K562 (cell line): ENCODE data around the gene TRAF3. TPM values are rescaled to one million over a fixed set of nuclear protein-coding genes. Genes with fewer than 3 reads are reported as not detected.

Experiments used
- ATAC-seq: fragments of 200-7000 bp; cut with Tn5 transposase; 3 replicates; pipeline ENCODE4 v1.9.1; 2020; ENCODE audit warnings: moderate library complexity
- BruUV-seq: library from RNA; stranded (reverse); fragments of 400-500 nt; replicated peaks from 2 replicates; lab custom pipeline; 2021; lab: Mats Ljungman, UMichigan
- CTCF ChIA-PET: fragments of 300-600 bp; formaldehyde crosslinking; extraction: SDS; loops from one replicate; lab custom pipeline; 2021; ENCODE audit warnings: low intra/inter-chr PET ratio; lab: Yijun Ruan, JAX
- POLR2A ChIA-PET: fragments of 300-600, 350-650 bp; sonication (Branson Sonifier 250); formaldehyde crosslinking; extraction: SDS; loops from one replicate; lab custom pipeline; 2021; ENCODE audit warnings: antibody characterized with exemption, inconsistent platforms; lab: Yijun Ruan, JAX
- DNase-seq, 4 experiments: peaks; one replicate each; pipeline versions ENCODE4 v3.0.0 to v3.0.0-alpha.2; 2011 to 2018; ENCODE audit warnings: low spot score in 3 of 4, mixed read lengths in 3 of 4; ENCODE audit errors: extremely low read depth in 1 of 4
- FAIRE-seq: peaks from 2 replicates; lab custom pipeline; 2011; peaks lifted over from hg19 to GRCh38; lab: Jason Lieb, UNC
- H2AFZ ChIP-seq: 2 replicates; pipeline ENCODE4 v1.6.0; 2011; ENCODE audit warnings: low read depth, low read length, control low read depth, inconsistent platforms
- H3K27ac ChIP-seq: fragments of 200-600 bp; 3 replicates; pipeline ENCODE4 v1.8.0; 2011; ENCODE audit warnings: low read depth, mild to moderate bottlenecking, control low read depth, inconsistent platforms, low read length, moderate library complexity, mixed read lengths; ENCODE audit errors: extremely low read depth
- H3K27me3 ChIP-seq, 2 experiments: fragments of 300-600 bp in 1 of 2; 2 replicates in 1 of 2; 3 replicates in 1 of 2; pipeline versions ENCODE4 v1.6.0 to v1.8.0; 2011; ENCODE audit warnings: inconsistent platforms in 2 of 2, low read length in 2 of 2, mild to moderate bottlenecking in 1 of 2, mixed read lengths in 1 of 2, moderate library complexity in 1 of 2; ENCODE audit not compliant: control insufficient read depth in 2 of 2, insufficient read depth in 2 of 2
- H3K36me3 ChIP-seq: fragments of 300-600 bp; 3 replicates; pipeline ENCODE4 v1.8.0; 2011; ENCODE audit warnings: mild to moderate bottlenecking, low read length, inconsistent platforms; ENCODE audit not compliant: control insufficient read depth, insufficient read depth
- H3K4me1 ChIP-seq, 2 experiments: fragments of 200-600 bp in 1 of 2; replicated peaks in 1 of 2; 2 replicates in 1 of 2; 3 replicates in 1 of 2; pipeline versions ENCODE4 v1.5.1 to v1.8.0; 2011; ENCODE audit warnings: inconsistent platforms in 2 of 2, low read length in 2 of 2, mild to moderate bottlenecking in 1 of 2, mixed read lengths in 1 of 2, moderate library complexity in 1 of 2; ENCODE audit not compliant: control insufficient read depth in 2 of 2, insufficient read depth in 2 of 2
- H3K4me2 ChIP-seq: 2 replicates; pipeline ENCODE4 v1.6.1; 2011; ENCODE audit warnings: low read length, control low read depth, inconsistent platforms, mixed read lengths; ENCODE audit not compliant: insufficient read depth
- H3K4me3 ChIP-seq: fragments of 200-600 bp; sonication (generic), shearing (Covaris generic); 2 replicates; pipeline ENCODE4 v1.5.1; 2016; ENCODE audit warnings: control low read depth, inconsistent platforms
- H3K79me2 ChIP-seq: fragments of 200-600 bp; 3 replicates; pipeline ENCODE4 v1.8.0; 2011; ENCODE audit warnings: low read length, inconsistent platforms; ENCODE audit not compliant: control insufficient read depth, insufficient read depth
- H3K9ac ChIP-seq, 2 experiments: 2 replicates each; pipeline versions ENCODE4 v1.6.0 to v1.6.1; 2011; ENCODE audit warnings: low read depth in 2 of 2, low read length in 2 of 2, control low read depth in 1 of 2, inconsistent platforms in 1 of 2, mild to moderate bottlenecking in 1 of 2, mixed read lengths in 1 of 2; ENCODE audit not compliant: insufficient read depth in 1 of 2
- H3K9me1 ChIP-seq: one replicate; pipeline ENCODE4 v1.6.0; 2011; ENCODE audit warnings: inconsistent platforms, mild to moderate bottlenecking, low read length, moderate library complexity; ENCODE audit not compliant: control insufficient read depth, insufficient read depth
- H3K9me3 ChIP-seq: replicated peaks from 2 replicates; pipeline ENCODE4 v1.5.1; 2011; ENCODE audit warnings: low read depth, low read length, inconsistent platforms; ENCODE audit not compliant: control insufficient read depth, insufficient read depth
- H4K20me1 ChIP-seq: replicated peaks from 2 replicates; pipeline ENCODE4 v1.6.1; 2011; ENCODE audit warnings: low read length, inconsistent platforms, mixed read lengths; ENCODE audit not compliant: control insufficient read depth, insufficient read depth
- ARNT ChIP-seq, 2 experiments: fragments of 450-650 bp; IDR thresholded peaks; 2 replicates each; pipeline ENCODE4 v1.6.1; 2016; ENCODE audit warnings: mild to moderate bottlenecking in 1 of 2
- CBX1 ChIP-seq: sonication (generic); IDR thresholded peaks from 2 replicates; pipeline ENCODE4 v1.6.1; 2016; ENCODE audit warnings: antibody characterized with exemption, low read depth, mild to moderate bottlenecking
- KAT7 ChIP-seq: sonication (generic); formaldehyde crosslinking; IDR thresholded peaks from 2 replicates; pipeline ENCODE4 v1.8.0; 2022; ENCODE audit warnings: missing genetic modification reagents, mild to moderate bottlenecking, borderline replicate concordance
- PCBP2 ChIP-seq: fragments of 200-400 bp; formaldehyde crosslinking; IDR thresholded peaks from 2 replicates; pipeline ENCODE4 v1.6.1; 2018; ENCODE audit warnings: low read length, low read depth, mild to moderate bottlenecking, moderate library complexity; ENCODE audit not compliant: poor library complexity, severe bottlenecking
- SFPQ ChIP-seq: fragments of 200-400 bp; formaldehyde crosslinking; IDR thresholded peaks from 2 replicates; pipeline ENCODE4 v1.6.1; 2017; ENCODE audit warnings: mild to moderate bottlenecking, low read depth, low read length, moderate library complexity
- WHSC1 ChIP-seq: IDR thresholded peaks from one replicate; pipeline ENCODE4 v1.6.1; 2012; ENCODE audit warnings: low read length, control low read depth, inconsistent platforms
- ZNF696 ChIP-seq: fragments of 250-450 bp; sonication (Bioruptor Pico); conservative IDR thresholded peaks from 2 replicates; pipeline ENCODE4 v1.4.0; 2020; ENCODE audit warnings: mild to moderate bottlenecking, moderate library complexity
- WGBS: fragments of 100-300 bp; shearing (Covaris generic); methylation state at CpG from one replicate; pipeline ENCODE4 v1.1.6; 2016; ENCODE audit warnings: low coverage, mixed read lengths; ENCODE audit not compliant: insufficient coverage; ENCODE audit errors: missing lambda C conversion rate; 5-methylcytosine and 5-hydroxymethylcytosine counted together
- in situ Hi-C: fragments of 300-500 bp; cut with MboI; formaldehyde crosslinking; loops from 4 replicates; pipeline ENCODE4 v1.15.0; 2018; ENCODE audit warnings: inconsistent platforms, mixed read lengths
- intact Hi-C: fragments of 100-400 bp; cut with micrococcal nuclease; formaldehyde crosslinking; loops from 2 replicates; pipeline ENCODE4 v1.14.2; 2022
- polyA plus RNA-seq, 8 experiments: library from polyadenylated mRNA; depleted of rRNA in 4 of 8; stranded (reverse) in 5 of 8; unstranded in 3 of 8; fragments of >200 nt; fragmentation: Nextera tagmentation in 2 of 8; fragmentation: Illumina TruSeq in 1 of 8; extraction: Ambion mirVana in 2 of 8; extraction: Trizol in 1 of 8; gene quantifications; 2 replicates each; pipeline versions ENCODE4 v1.2.1 to v1.2.3, GENCODE V29; 2011 to 2014; ENCODE audit warnings: inconsistent platforms in 1 of 8, missing spikeins in 1 of 8
- total RNA-seq, 7 experiments: library from RNA; depleted of rRNA in 6 of 7; stranded (reverse); fragments of >200 nt in 6 of 7; fragmentation: Illumina TruSeq in 2 of 7; extraction: Trizol in 2 of 7; gene quantifications; 2 replicates each; pipeline versions ENCODE4 v1.2.1 to v1.2.3, GENCODE V29; 2011 to 2021; ENCODE audit warnings: low replicate concordance in 1 of 7
- TF ChIP-seq, protein P1 (sequence below): fragments of 450-650 bp; IDR thresholded peaks from 2 replicates; pipeline ENCODE4 v1.6.1; 2016; ENCODE audit warnings: antibody characterized with exemption
- TF ChIP-seq, protein P2 (sequence below), 2 experiments: fragments of 450-650 bp; formaldehyde crosslinking in 1 of 2; IDR thresholded peaks; 2 replicates each; pipeline versions ENCODE4 v1.4.0 to v1.6.1; 2014 to 2020; ENCODE audit warnings: mild to moderate bottlenecking in 2 of 2, borderline replicate concordance in 1 of 2, low read depth in 1 of 2

Gene TRAF3
- total and polyA plus RNA-seq, 9 of the 15 experiments (the other 6 are each of a cell fraction or from before 2014, with no cell fraction given) = 0.52 to 21.3 (median 9.9) TPM

DNA sequence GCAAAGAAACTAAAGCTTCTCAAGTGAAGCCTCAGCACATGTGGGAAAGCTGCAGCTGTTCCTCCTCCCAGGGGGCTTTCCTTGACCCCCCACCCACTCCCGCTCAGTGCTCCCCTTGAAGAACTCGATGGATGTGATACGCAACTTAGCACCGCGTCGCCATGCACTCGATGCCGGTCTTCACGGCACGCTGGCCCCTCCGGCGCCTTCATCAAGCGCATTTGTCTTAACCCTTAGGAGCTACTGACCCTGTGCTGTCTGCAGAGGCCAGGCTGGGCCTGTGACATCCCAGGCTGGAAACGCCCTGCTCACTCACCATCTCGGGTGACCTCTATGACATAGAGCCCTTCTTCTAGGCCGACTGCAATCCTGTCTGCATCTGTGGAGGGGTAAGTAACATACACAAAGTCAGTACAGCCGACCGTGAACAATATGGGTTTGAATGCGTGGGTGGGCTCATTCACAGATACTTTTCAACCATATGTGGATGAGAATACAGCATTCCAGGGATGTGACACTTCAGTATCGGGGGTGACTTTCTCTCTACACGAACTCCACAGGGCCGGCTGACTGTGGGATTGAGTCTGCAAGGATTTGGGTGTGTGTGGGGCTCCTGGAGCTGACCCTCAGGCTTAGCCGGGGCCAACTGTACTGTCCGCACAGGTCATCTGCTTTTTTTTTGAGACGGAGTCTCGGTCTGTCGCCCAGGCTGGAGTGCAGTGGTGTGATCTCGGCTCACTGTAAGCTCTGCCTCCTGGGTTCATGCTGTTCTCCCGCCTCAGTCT lies 168.3 kb downstream of the TRAF3 start:
- H3K79me2 ChIP-seq = no peaks in the 10 kb centered on the region
- H3K36me3 ChIP-seq = peaks cover 30% of the 10 kb centered on the region; the same call in 1 of the 3 replicates
- ATAC-seq (no peak), DNase-seq (no peak), FAIRE-seq (no peak)
- no peaks in the 10 kb centered on the region for H3K9me1 ChIP-seq
- no peak overlapping the region for H2AFZ ChIP-seq
- POLR2A ChIA-PET = interaction anchor here (0.7 kb wide), 1 partner anchor 10 kb away, joined by 3 read pairs; no protein-coding TSS in a partner anchor
- no peak overlapping the region for H3K9ac ChIP-seq
- H3K4me2 ChIP-seq = no peak overlapping the region
- H4K20me1 ChIP-seq = no peaks in the 10 kb centered on the region
- intact Hi-C loops = no loop called here
- H3K4me3 ChIP-seq = no peak overlapping the region
- CTCF ChIA-PET = no interaction called here
- BruUV-seq = no TSS peak
- H3K27me3 ChIP-seq = no peaks in the 10 kb centered on the region
- H3K4me1 ChIP-seq = peaks cover 4 to 16% of the 10 kb centered on the region in 2 experiments; a peak in 3 of 5 replicates
- no peaks in the 10 kb centered on the region for H3K9me3 ChIP-seq
- H3K27ac ChIP-seq = no peak overlapping the region
- 87% methylated on average over 18 of the region's 29 CpGs for WGBS
- in situ Hi-C loops = no loop called here
- TF ChIP-seq, protein P1, sequence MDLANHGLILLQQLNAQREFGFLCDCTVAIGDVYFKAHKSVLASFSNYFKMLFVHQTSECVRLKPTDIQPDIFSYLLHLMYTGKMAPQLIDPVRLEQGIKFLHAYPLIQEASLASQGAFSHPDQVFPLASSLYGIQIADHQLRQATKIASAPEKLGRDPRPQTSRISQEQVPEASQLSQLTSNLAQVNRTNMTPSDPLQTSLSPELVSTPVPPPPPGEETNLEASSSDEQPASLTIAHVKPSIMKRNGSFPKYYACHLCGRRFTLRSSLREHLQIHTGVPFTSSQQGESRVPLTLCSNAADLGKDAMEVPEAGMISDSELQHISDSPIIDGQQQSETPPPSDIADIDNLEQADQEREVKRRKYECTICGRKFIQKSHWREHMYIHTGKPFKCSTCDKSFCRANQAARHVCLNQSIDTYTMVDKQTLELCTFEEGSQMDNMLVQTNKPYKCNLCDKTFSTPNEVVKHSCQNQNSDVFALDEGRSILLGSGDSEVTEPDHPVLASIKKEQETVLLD = no peak
- TF ChIP-seq KAT7 (CRISPR knock-in tag) = no peak
- no peak for TF ChIP-seq ARNT (IDR thresholded peaks at IDR 0.05)
- TF ChIP-seq, protein P2, sequence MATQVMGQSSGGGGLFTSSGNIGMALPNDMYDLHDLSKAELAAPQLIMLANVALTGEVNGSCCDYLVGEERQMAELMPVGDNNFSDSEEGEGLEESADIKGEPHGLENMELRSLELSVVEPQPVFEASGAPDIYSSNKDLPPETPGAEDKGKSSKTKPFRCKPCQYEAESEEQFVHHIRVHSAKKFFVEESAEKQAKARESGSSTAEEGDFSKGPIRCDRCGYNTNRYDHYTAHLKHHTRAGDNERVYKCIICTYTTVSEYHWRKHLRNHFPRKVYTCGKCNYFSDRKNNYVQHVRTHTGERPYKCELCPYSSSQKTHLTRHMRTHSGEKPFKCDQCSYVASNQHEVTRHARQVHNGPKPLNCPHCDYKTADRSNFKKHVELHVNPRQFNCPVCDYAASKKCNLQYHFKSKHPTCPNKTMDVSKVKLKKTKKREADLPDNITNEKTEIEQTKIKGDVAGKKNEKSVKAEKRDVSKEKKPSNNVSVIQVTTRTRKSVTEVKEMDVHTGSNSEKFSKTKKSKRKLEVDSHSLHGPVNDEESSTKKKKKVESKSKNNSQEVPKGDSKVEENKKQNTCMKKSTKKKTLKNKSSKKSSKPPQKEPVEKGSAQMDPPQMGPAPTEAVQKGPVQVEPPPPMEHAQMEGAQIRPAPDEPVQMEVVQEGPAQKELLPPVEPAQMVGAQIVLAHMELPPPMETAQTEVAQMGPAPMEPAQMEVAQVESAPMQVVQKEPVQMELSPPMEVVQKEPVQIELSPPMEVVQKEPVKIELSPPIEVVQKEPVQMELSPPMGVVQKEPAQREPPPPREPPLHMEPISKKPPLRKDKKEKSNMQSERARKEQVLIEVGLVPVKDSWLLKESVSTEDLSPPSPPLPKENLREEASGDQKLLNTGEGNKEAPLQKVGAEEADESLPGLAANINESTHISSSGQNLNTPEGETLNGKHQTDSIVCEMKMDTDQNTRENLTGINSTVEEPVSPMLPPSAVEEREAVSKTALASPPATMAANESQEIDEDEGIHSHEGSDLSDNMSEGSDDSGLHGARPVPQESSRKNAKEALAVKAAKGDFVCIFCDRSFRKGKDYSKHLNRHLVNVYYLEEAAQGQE (IDR thresholded peaks at IDR 0.05; ENCODE audit: borderline replicate concordance) = no peak
- TF ChIP-seq, protein P2 (CRISPR knock-in tag; IDR thresholded peaks at IDR 0.05; ENCODE audit: low read depth) = no peak
- TF ChIP-seq PCBP2 = no peak
- TF ChIP-seq ZNF696 = no peak
- no peak for TF ChIP-seq CBX1
- no peak for TF ChIP-seq SFPQ
- TF ChIP-seq WHSC1 = no peak
